ENCODE data around the gene ADAT3.

The ADAT3 gene

DNA sequence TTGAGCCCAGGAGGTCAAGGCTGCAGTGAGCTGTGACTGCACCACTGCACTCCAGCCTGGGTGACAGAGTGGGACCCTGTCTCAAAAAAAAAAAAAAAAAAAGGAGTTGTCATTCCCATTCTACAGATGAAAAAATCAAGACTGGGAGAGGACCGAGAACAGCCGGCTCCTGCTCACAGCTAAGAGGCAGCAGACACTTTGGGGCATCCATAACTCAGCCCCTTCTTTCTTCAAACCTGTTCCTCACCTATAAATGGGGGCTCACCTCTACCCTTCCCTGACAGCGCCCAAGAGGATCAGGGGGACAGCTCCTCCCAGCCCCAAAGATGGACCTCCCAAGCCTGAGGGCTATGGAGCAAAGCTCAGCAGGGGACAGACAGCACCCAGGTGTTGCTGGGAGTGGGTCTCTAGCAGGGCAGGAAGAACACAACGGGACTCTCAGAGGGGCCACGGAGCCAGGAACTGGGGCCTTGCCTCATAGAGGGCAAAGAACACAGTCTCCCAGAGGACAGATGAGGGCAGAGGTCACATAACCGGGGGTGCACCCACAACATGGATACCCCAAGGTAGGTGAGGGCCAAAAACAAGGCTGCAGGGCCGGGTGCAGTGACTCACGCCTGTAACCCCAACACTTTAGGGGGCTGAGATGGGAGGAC lies 38.4 kb upstream of the ADAT3 start:
- TF ChIP-seq, protein P1, sequence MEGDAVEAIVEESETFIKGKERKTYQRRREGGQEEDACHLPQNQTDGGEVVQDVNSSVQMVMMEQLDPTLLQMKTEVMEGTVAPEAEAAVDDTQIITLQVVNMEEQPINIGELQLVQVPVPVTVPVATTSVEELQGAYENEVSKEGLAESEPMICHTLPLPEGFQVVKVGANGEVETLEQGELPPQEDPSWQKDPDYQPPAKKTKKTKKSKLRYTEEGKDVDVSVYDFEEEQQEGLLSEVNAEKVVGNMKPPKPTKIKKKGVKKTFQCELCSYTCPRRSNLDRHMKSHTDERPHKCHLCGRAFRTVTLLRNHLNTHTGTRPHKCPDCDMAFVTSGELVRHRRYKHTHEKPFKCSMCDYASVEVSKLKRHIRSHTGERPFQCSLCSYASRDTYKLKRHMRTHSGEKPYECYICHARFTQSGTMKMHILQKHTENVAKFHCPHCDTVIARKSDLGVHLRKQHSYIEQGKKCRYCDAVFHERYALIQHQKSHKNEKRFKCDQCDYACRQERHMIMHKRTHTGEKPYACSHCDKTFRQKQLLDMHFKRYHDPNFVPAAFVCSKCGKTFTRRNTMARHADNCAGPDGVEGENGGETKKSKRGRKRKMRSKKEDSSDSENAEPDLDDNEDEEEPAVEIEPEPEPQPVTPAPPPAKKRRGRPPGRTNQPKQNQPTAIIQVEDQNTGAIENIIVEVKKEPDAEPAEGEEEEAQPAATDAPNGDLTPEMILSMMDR (conservative IDR thresholded peaks at IDR 0.05; ENCODE audit: low read depth, low read length) = no peak
- H3K27me3 ChIP-seq (ENCODE audit: insufficient read depth, low read depth) = no peaks in the 10 kb centered on the region
- no peak overlapping the region for H3K9ac ChIP-seq
- peaks cover 8% of the 10 kb centered on the region for H3K79me2 ChIP-seq (ENCODE audit: insufficient read depth, low read depth)
- H3K4me3 ChIP-seq (IDR thresholded peaks at IDR 0.05; ENCODE audit: insufficient read depth, low read depth, low read length) = no peak overlapping the region
- no peak overlapping the region for H3K27ac ChIP-seq
- H4K20me1 ChIP-seq (ENCODE audit: insufficient read depth) = no peaks in the 10 kb centered on the region
- H3K4me1 ChIP-seq (ENCODE audit: low read depth, poor library complexity, severe bottlenecking) = no peaks in the 10 kb centered on the region
- H3K36me3 ChIP-seq (ENCODE audit: insufficient read depth) = no peaks in the 10 kb centered on the region
- H3K4me2 ChIP-seq = no peak overlapping the region
- no peak overlapping the region for H2AFZ ChIP-seq (ENCODE audit: low read depth)

- Histone ChIP-seq H2AFZ (ENCODE audit: low read depth) (no peak overlapping the region), H3K4me3 (IDR thresholded peaks at IDR 0.05; ENCODE audit: insufficient read depth, low read depth, low read length) (no peak overlapping the region), H3K36me3 (ENCODE audit: insufficient read depth) (no peaks in the 10 kb centered on the region), H4K20me1 (ENCODE audit: insufficient read depth) (no peaks in the 10 kb centered on the region), H3K9ac (no peak overlapping the region), H3K27me3 (ENCODE audit: insufficient read depth, low read depth) (no peaks in the 10 kb centered on the region), H3K4me1 (ENCODE audit: low read depth, poor library complexity, severe bottlenecking) (no peaks in the 10 kb centered on the region), H3K79me2 (ENCODE audit: insufficient read depth, low read depth) (peaks cover 5% of the 10 kb centered on the region; the same call in 1 of the 2 replicates), H3K27ac (no peak overlapping the region), H3K4me2 (no peak overlapping the region)
- TF ChIP-seq, protein P1 (conservative IDR thresholded peaks at IDR 0.05; ENCODE audit: low read depth, low read length) = no peak
These were observed 37.9 kb upstream of the ADAT3 start for GRCh38 chr19:1867349-1867724.

DNA sequence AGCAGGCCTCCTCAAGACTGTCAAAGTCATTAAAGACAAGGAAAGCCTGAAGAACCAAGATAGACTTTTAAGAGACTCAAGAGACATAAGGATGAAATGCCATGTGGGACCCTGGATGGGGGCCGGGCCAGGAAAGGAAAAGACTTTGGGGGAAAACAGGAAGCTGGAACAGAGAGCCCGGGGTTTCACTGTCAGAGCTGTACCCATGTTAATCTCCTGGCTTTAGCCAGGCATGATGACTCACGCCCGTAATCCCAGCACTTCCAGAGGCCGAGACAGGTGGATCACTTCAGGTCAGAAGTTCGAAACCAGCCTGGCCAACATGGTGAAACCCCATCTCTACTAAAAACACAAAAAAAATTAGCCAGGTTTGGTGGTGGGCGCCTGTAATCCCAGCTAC lies 36.2 kb upstream of the ADAT3 start:
- Histone ChIP-seq H3K79me2 (ENCODE audit: insufficient read depth, low read depth) (peaks cover 16% of the 10 kb centered on the region), H3K4me1 (ENCODE audit: low read depth, poor library complexity, severe bottlenecking) (peaks cover 4% of the 10 kb centered on the region), H3K4me3 (IDR thresholded peaks at IDR 0.05; ENCODE audit: insufficient read depth, low read depth, low read length) (no peak overlapping the region), H4K20me1 (ENCODE audit: insufficient read depth) (no peaks in the 10 kb centered on the region), H3K4me2 (no peak overlapping the region), H3K27me3 (ENCODE audit: insufficient read depth, low read depth) (no peaks in the 10 kb centered on the region), H3K36me3 (ENCODE audit: insufficient read depth) (no peaks in the 10 kb centered on the region), H2AFZ (ENCODE audit: low read depth) (no peak overlapping the region), H3K9ac (no peak overlapping the region), H3K27ac (no peak overlapping the region)
- TF ChIP-seq, protein P1 (conservative IDR thresholded peaks at IDR 0.05; ENCODE audit: low read depth, low read length) = no peak

DNA sequence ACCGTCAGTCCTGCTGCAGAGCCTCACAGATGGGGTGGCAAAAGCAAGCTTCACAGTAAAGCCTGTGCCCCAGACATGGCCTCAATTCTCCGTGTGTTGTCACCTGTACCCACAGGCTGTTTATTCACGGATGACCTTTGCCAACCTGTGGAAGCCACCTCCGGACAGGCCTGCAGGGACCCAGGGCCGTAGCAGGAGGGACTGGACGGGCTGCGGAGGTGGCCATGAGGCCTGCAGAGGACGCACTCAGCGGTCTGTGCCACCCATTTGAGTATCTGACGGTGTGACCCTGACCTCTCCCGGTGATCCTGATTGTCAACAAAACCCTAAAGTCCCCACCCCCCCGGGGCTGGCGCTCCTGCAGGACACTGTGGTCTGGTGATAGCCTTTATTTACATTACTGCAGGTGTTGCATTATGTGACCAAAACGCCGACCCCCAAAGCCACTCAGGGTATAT lies 34.0 kb upstream of the ADAT3 start:
- Histone ChIP-seq H3K9ac (no peak overlapping the region), H2AFZ (ENCODE audit: low read depth) (no peak overlapping the region), H3K27ac (no peak overlapping the region), H3K36me3 (ENCODE audit: insufficient read depth) (no peaks in the 10 kb centered on the region), H4K20me1 (ENCODE audit: insufficient read depth) (no peaks in the 10 kb centered on the region), H3K27me3 (ENCODE audit: insufficient read depth, low read depth) (no peaks in the 10 kb centered on the region), H3K4me2 (no peak overlapping the region), H3K4me1 (ENCODE audit: low read depth, poor library complexity, severe bottlenecking) (peaks cover 12% of the 10 kb centered on the region), H3K79me2 (ENCODE audit: insufficient read depth, low read depth) (peaks cover 35% of the 10 kb centered on the region), H3K4me3 (IDR thresholded peaks at IDR 0.05; ENCODE audit: insufficient read depth, low read depth, low read length) (no peak overlapping the region)
- TF ChIP-seq, protein P1 (conservative IDR thresholded peaks at IDR 0.05; ENCODE audit: low read depth, low read length) = no peak

Data from KMS-11 (cell line).